HG02852 (cell line): ENCODE data around the gene EXOC6B.

ENCODE experiments used
- ATAC-seq: cut with Tn5 transposase; IDR thresholded peaks from one replicate; pipeline ENCODE4 v1.9.1; 2021; ENCODE audit warnings: mild to moderate bottlenecking, moderate library complexity; ENCODE audit not compliant: unreplicated experiment

Gene EXOC6B

DNA sequence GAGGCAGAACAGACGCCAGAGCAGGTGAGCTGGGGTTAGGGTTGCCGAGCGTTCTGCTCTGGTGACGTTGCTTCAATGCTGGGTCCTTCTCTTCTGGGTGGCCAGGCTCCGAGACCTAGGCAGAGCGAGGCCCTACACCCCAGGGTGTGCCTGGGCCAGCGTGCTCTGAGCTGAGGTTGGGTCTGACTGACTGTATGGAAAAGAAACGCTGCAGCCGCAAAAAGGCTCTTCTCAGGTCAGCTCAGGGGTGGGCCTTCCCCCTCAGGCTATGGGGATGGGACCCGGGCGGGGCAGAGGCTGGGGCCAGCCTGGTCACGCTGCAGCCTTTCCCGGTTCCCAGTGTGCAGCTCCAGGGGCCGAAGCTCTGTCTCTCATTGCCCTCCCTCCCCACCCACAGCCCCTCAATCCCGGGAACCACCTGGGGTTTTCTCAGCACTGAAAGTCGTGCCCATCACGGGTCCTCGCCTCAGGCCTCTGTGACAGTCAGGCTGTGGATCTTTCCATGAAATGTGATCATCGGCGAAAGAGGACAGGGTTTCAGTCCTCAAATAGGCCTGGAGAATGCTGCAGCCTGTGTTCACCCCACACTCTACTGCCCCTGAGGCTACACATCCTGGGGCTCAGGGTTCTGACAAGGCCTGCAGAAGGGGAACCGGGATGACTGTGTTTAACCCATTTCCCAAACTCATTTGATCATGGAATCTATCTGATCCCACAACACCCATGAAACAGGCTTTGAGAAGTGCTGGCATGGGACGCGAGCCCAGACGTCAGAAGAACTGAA is 697.6 kb downstream of the EXOC6B start:
- no peak for ATAC-seq

DNA sequence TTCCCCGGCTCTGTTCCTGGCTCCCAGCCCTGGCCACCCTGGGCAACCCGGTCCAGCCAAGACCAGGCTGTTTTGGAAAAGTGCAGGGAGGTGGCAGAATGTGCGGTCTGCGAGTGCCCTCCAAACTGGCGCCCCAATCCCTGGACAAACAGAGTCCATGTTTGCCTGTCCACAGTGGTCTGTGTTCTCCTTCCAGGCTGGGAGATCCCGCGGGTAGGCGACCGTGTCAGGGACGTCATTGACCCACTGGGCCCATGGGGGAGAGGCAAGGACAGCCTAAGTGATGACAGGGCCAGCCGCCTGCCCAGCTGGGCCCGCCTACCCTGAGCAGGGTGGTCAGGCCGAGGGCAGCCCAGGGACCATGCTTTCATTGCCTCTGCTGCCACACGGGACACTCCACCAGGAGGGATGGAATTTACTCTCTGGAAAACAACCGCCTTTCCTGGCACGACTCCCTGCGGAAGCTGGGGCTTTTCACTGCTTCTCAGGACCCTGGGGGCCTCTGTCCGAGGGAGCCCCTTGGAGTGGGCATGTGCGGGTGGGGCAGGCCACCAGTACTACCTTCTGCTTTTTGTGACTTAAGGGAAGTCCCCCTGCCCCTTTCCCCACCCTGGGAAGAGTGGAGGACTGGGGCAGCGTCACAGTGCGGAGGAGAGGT is 698.3 kb downstream of the EXOC6B start:
- no peak for ATAC-seq

DNA sequence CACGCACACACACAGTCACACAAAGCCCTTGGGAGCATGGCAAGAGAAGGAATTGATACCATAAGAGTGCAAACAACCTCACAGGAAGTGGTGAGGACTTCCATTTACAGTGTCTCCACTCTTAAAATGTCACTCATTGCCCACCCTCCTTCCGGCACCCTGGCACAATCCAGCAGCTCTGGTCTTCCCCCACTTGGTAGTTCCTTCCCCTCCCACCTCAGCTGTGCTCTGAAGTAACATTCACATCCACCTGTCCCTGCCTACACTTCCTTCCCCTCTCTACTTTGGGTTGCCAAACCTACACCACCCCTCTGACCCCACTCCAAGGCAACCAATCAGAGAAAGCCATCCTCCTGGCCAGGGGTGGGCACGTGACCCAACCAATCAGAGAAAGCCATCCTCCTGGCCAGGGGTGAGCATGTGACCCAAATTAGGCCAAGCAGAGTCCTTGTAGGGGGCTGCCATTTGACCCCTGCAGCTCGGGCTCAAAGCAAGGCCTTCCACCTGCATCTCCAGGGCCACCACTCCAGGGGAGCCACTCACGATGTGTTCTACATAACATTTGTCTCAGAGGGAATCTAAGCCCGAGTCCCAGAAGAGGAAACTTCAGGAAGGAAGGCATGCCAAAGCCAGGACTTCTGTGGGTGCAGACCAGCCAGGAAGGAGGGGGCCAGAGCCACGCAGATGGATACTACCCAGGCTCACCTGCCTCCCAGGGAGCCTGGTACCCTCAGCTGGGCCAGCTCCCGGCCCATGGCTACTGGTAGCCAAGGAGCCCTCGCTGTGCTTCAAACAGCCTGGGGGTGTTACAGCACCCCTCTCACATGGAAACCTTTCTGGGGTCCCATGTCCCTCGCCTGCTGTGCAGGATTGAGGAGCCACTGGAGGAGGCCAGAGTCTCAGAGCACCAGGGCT is 699.4 kb downstream of the EXOC6B start:
- no peak for ATAC-seq
